ENCODE results near the gene NRXN2.
"Not testable (repeated sequence)": the region's sequence is repeated elsewhere in the genome, so short reads cannot be mapped to it uniquely, and the experiment has no call there.

The NRXN2 gene

DNA sequence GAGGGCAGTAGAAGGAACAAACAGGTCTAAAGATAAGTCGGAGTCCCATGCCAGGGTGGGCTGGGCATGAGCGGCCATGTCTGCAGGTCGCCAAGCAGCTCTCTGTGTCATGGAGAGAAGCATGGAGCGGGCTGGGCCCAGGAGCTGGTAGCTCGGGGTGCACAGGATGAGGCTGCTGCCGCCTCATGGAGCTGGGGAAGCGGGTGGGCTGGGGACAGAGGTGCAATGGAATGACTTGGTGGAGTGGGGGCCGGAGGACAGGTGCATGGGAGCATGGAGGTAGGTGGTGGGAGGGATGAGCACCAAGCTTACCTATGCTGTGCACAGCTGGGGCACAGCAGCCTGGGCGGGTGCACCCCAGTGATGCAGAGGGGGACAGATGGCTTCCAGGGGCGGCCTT, 3.6 kb downstream of the NRXN2 start:
- DNase-seq, result no peak

- no peak for DNase-seq
Measured at GRCh38 chr11:64718780-64719124, 4.2 kb downstream of the NRXN2 start.

DNA sequence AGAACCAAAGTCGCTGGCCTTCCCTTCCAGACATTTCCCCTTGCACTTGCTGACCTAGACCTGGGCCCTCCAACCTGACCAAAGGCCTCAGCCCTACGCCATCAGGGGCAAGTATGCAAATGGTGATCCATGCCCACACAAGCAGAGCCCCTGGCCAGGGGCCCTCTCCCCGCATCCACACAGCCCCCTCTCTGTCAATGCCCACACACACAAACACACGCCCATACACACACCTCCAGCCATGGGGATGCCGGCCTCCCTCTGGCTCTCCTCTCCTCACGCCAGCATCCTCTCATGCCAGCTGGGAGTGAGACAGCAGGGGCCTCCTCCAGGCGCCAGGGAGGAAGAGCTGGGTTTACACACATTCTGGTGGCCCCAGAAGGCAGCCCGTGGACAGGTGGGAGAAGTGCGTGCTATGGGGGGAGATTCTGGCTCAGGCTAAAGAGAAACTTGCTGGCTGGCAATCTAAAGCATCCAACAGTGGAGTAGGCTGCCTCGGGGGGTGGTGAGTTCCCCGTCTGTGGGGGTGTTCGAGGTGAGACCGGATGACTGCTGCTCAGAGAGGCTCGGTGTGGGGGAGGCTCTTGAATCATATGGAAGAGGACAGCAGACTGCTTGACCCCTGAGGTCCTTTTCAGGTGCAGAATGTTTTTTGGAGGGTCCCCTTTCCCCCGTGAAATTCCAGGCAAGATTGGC, 4.8 kb downstream of the NRXN2 start:
- DNase-seq, result no peak

DNA sequence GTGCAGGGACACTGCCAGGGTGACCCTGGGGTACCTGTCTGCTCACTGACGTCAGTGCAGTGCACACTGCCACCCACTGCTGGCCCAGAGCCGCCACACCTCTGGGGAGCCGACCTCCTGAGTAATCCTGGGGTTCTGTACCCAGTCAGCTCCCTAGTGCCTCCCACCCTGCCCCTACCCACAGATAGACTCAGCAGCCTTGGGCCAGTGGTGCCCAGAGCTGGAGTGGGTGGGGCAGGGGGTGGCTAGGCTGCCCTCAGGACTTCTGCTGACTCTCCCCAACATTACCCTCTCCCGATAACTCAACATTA, 5.8 kb downstream of the NRXN2 start:
- no peak for DNase-seq

DNA sequence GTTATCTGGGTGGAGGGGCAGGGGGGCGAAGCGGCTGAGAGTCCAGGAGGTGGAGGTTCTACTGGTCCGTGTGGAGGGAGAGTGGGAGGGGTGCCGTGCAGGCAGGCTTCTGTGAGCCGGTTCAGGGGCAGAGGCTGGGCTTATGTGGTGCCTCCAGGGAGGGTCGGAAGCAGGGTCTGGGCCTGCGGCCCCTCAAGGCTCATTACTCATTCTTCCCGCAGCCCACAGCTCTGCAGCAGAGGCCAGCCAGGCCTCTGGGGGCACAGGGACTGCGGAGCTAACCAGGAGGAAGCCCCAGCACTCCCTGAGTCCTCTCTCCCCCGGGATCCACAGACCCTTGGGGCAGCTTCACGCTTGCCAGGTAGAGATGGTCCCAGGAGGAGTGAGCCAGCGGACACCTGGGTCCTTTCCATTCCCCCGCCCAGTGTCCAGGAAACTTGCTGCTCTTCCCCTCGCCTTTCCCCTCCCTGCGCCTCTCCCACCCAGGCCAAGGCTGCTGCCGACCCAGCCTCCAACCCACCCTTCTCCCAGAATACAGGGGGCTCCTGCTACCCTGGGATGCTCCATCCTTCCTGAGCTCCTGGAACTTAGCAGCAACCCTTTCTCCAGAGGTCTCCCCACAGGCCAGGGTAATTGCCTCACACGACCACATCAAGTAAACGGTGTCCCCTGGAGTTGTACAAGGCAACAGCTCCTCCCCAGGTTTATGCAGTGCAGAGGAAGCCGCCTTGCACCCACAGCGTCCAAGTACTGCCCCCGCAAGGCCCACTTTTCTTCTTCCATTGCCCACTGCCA, 6.3 kb downstream of the NRXN2 start:
- DNase-seq, result no peak

- no peak for DNase-seq
Measured at GRCh38 chr11:64715756-64716472, 7.1 kb downstream of the NRXN2 start.

GRCh38 chr11:64715110-64715509, 7.9 kb downstream of the NRXN2 start:
- DNase-seq, result no peak

DNA sequence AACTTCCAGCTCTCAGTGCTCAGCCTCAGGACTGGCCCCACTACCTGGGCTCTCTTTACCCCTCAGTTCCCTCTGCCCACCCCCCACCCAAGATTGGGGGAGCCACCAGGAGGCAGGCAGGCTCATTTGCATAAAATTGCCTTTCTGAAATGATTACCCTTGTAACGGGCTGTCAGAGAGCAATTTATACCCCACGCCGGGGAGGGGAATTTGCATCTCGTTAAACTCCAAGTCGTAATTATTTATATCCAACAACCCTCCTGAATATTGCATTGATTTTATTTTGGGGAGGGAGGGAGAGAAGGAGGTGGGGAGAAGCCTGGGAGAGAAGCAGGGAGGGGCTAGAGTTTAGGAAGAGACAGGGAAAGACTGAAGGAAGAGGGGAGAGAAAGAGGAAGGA, 8.3 kb downstream of the NRXN2 start:
- DNase-seq, result no peak

GRCh38 chr11:64713781-64714363, 9.1 kb downstream of the NRXN2 start:
- DNase-seq, result no peak

GRCh38 chr11:64713016-64713707, 9.8 kb downstream of the NRXN2 start:
- DNase-seq, result no peak

GRCh38 chr11:64712430-64713015, 10.5 kb downstream of the NRXN2 start:
- DNase-seq, result no peak

- DNase-seq, result no peak
Measured at GRCh38 chr11:64711956-64712362, 11.0 kb downstream of the NRXN2 start.

DNA sequence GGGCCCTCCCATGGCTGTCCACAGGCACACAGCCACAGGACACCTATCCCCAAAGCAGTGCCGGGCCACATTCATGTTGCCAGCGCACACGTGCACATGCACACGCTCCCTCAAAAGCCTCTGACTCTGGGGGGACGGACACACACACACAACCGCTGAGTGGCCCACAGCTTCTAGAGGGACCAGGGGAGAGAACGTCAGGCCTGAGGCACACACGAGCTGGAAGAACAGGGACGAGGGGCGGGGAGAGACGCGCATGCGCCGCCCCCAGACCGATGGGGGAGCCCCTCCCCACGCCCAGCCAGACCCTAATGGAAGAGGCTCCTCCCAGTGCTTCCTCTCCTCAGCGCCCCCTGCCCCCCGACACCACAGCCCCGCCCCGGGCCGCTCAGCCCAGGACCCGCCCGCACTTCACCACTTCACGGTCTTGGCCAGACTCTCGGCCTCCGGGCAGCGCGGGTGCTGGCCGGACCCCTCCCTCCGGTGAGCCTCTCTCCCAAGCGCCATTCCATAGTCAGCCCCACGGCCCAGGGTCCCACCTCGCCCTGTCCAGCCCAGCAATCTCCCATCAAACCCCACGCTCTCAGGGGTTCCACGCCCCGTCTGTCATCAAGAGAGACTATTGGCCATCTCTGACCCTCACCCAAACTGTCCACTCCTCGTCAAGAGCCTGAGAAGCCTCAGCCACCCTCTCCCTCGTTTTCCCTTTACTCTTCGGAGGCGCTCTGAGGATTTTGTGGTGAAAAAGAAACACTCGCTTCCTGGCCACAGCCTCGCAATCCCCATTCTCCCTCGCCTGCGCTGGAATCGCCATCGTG, 11.7 kb downstream of the NRXN2 start:
- DNase-seq, result no peak

- no peak for DNase-seq
Measured at GRCh38 chr11:64710418-64711137, 12.4 kb downstream of the NRXN2 start.

DNA sequence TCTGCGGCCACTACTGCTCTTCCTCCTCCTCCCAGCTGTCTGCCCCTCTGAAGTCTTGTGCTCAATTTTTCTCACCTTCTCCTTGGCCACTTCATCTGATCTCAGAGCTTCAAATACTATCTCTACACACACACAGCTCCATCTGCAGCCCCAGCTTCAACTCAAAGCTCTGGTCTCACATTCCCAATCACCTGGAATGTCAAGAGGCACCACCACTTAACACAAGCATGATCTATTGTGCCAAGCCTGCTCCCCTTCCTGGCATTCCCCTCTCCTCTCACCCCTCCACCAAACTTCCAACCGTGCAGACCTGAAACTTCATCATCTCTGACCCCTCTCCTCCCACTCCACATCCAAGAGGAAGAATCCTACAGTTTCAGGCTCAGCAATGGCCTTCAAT, 17.5 kb downstream of the NRXN2 start:
- DNase-seq, result no peak

DNA sequence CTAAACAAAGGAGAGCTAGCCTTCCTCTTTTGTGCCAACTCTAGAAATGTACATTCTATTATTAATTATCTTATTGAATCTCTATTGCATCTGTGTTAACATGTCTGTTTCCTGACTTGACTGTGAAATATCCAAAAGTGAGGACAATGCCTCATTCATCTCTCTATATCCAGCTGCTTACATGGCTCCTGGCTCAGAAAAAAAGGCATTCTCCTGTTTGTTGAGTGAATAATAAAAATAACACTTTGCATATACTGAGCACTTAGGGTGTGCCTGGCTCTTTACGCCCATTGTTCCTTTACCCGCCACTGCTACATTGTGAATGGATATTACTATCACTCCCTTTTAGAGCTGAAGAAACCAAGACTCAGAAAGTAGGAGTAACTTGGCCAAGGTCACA, 19.9 kb downstream of the NRXN2 start:
- DNase-seq, result no peak

DNA sequence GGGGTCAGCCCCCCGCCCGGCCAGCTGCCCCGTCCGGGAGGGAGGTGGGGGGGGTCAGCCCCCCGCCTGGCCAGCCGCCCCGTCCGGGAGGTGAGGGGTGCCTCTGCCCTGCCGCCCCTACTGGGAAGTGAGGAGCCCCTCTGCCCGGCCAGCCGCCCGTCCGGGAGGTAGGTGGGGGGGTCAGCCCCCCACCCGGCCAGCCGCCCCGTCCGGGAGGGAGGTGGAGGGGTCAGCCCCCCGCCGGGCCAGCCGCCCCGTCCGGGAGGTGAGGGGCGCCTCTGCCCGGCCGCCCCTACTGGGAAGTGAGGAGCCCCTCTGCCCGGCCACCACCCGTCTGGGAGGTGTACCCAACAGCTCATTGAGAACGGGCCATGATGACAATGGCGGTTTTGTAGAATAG, 21.0 kb downstream of the NRXN2 start:
- not testable (repeated sequence) for DNase-seq

- no peak for DNase-seq
Measured at GRCh38 chr11:64698427-64698826, 24.6 kb downstream of the NRXN2 start.

- DNase-seq, result no peak
Measured at GRCh38 chr11:64697663-64698375, 25.2 kb downstream of the NRXN2 start.

DNA sequence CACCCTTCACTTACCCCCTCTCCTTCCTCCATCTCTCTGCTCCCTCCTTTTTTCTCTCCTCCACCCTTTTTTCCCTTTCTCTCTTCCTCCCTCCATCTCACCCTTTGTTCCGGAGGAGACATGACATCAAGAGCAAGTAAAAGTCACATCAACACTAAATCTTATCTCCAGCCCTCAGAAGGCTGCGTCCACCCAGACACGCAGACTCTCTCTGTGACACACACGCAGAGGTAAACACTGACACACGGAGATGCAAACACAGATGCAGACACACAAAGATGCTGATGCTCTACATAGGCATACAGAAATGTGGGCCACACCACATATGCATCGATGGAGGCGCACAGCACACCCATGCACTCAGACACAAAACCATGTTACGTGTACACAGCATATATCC, 27.0 kb downstream of the NRXN2 start:
- DNase-seq, result no peak

DNA sequence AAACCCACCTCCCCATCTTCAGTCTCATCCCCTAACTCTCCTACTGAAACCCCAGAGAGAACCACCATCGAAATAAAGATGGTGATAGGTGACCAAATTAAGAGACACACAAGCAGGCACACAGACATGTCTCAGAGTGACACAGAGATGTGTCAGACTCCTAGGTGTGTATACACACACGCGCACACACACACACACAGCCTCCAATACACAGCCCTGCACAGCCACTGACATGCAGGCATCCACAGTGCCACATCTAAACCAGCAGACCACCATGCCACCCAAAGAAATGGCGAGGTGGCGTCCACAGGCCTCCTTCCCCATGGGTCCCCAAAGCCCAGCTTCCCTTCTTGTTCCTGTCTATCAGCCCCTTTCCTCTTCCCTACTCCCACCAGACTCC, 27.4 kb downstream of the NRXN2 start:
- DNase-seq, result no peak

Measured in suppressor macrophage treated with lipopolysaccharide for 4 hours (primary cell).